ENCODE results near the gene ANKRD63.

DNA sequence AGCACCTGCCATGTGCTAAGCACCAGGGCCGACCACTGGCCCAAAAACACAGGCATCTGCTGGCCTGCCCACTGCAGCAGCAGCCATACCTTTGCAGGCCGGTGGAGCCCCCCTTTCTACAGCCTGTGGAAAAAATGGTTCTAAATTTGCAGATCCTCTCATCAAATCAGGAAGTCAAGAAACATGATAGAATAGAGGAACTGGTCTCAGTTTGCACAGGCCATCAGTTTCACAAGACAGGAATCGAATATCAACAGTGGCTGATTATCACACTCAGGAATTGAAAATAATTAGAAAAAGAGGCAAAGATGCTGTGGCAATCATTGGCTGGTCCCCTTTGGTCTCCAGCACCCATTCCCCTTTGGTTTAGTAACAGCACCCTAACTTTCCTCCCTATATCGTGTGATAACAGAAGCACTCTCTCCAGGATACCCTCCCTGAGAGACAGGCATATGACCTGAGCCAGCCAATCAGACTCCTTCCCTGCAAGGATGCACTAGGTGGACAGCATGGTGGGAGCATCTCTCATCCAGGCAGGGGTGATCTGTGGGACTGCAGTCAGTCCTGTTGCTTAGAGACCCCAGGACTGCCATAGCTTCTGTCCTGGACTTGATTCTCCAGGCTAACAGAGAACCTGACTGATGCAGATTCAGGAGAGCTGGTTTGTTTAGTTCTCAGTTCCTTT is 47.5 kb downstream of the ANKRD63 start:
- no peak for TF ChIP-seq EP300 (IDR thresholded peaks at IDR 0.05)
- TF ChIP-seq, protein P1, sequence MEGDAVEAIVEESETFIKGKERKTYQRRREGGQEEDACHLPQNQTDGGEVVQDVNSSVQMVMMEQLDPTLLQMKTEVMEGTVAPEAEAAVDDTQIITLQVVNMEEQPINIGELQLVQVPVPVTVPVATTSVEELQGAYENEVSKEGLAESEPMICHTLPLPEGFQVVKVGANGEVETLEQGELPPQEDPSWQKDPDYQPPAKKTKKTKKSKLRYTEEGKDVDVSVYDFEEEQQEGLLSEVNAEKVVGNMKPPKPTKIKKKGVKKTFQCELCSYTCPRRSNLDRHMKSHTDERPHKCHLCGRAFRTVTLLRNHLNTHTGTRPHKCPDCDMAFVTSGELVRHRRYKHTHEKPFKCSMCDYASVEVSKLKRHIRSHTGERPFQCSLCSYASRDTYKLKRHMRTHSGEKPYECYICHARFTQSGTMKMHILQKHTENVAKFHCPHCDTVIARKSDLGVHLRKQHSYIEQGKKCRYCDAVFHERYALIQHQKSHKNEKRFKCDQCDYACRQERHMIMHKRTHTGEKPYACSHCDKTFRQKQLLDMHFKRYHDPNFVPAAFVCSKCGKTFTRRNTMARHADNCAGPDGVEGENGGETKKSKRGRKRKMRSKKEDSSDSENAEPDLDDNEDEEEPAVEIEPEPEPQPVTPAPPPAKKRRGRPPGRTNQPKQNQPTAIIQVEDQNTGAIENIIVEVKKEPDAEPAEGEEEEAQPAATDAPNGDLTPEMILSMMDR (IDR thresholded peaks at IDR 0.05), result no peak
- TF ChIP-seq POLR2A (IDR thresholded peaks at IDR 0.05), result no peak

All from tibial nerve (tissue), 4 donors.